PFSK-1 (cell line): ENCODE data around the gene GPC4.

Source experiments
- POLR2AphosphoS5 ChIP-seq: IDR thresholded peaks from 2 replicates; pipeline ENCODE4 v1.6.1; 2012; ENCODE audit warnings: low read depth, mild to moderate bottlenecking, control low read depth, low read length, moderate library complexity
- SIN3A ChIP-seq: IDR thresholded peaks from 2 replicates; pipeline ENCODE4 v1.6.1; 2012; ENCODE audit warnings: mild to moderate bottlenecking, low read length, moderate library complexity, borderline replicate concordance; ENCODE audit not compliant: insufficient read depth
- TAF1 ChIP-seq: IDR thresholded peaks from 2 replicates; pipeline ENCODE4 v1.6.1; 2012; ENCODE audit warnings: low read length, control low read depth, borderline replicate concordance; ENCODE audit not compliant: insufficient read depth
- TF ChIP-seq, protein P1 (sequence below), 2 experiments: IDR thresholded peaks; 2 replicates each; pipeline versions ENCODE4 v1.6.1 to v1.8.0; 2011 to 2012; ENCODE audit warnings: low read depth in 2 of 2, low read length in 2 of 2, control low read depth in 1 of 2, inconsistent platforms in 1 of 2, mild to moderate bottlenecking in 1 of 2, moderate library complexity in 1 of 2; ENCODE audit not compliant: insufficient read depth in 1 of 2

DNA sequence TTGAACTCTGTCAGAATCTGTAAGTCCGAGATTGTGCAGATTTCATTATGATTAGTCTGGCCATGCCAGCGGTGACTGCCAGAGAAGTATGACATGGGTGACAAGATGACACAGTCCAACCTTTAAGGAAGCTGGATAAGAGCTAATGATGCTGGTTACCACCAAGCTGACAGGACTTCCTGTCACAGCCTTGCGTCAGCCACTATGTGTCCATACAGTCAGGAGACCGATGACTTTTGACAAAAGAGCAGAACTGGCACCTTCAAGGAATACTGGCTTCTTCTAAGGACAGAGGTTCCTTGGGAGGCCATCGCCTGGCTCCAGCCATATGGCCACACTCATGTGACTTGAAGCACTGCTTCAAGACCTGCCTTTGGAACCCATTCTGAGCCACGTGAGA lies 129.9 kb downstream of the GPC4 start:
- TF ChIP-seq, protein P1, sequence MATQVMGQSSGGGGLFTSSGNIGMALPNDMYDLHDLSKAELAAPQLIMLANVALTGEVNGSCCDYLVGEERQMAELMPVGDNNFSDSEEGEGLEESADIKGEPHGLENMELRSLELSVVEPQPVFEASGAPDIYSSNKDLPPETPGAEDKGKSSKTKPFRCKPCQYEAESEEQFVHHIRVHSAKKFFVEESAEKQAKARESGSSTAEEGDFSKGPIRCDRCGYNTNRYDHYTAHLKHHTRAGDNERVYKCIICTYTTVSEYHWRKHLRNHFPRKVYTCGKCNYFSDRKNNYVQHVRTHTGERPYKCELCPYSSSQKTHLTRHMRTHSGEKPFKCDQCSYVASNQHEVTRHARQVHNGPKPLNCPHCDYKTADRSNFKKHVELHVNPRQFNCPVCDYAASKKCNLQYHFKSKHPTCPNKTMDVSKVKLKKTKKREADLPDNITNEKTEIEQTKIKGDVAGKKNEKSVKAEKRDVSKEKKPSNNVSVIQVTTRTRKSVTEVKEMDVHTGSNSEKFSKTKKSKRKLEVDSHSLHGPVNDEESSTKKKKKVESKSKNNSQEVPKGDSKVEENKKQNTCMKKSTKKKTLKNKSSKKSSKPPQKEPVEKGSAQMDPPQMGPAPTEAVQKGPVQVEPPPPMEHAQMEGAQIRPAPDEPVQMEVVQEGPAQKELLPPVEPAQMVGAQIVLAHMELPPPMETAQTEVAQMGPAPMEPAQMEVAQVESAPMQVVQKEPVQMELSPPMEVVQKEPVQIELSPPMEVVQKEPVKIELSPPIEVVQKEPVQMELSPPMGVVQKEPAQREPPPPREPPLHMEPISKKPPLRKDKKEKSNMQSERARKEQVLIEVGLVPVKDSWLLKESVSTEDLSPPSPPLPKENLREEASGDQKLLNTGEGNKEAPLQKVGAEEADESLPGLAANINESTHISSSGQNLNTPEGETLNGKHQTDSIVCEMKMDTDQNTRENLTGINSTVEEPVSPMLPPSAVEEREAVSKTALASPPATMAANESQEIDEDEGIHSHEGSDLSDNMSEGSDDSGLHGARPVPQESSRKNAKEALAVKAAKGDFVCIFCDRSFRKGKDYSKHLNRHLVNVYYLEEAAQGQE (IDR thresholded peaks at IDR 0.05; ENCODE audit: insufficient read depth in 1 of 2, low read depth in 2 of 2, low read length in 2 of 2): no peak
- TF ChIP-seq POLR2AphosphoS5 (no peak), TAF1 (no peak), SIN3A (no peak)
